SK-N-SH treated with all-trans-retinoic acid at 6 μM for 48 hours (cell line): ENCODE measurements around the gene PHF2.

Source experiments
- ATAC-seq: fragments of 200-7000 bp; cut with Tn5 transposase; 3 replicates; pipeline ENCODE4 v1.9.1; 2020; ENCODE audit warnings: mild to moderate bottlenecking, moderate library complexity
- ARNTL ChIP-seq: fragments of 450-650 bp; formaldehyde crosslinking; IDR thresholded peaks from 2 replicates; pipeline ENCODE4 v1.5.0; 2020; ENCODE audit warnings: low read depth, mild to moderate bottlenecking, moderate library complexity, borderline replicate concordance
- BACH2 ChIP-seq: fragments of 250-450 bp; sonication (Bioruptor Pico); IDR thresholded peaks from 2 replicates; pipeline ENCODE4 v1.9.0; 2021; ENCODE audit warnings: mild to moderate bottlenecking, borderline replicate concordance
- CSDC2 ChIP-seq: fragments of 250-450 bp; sonication (Bioruptor Pico); IDR thresholded peaks from 2 replicates; pipeline ENCODE4 v1.5.0; 2020; ENCODE audit warnings: mild to moderate bottlenecking, moderate library complexity
- ESRRG ChIP-seq: fragments of 250-450 bp; sonication (Bioruptor Pico); IDR thresholded peaks from 2 replicates; pipeline ENCODE4 v1.6.1; 2021; ENCODE audit warnings: mild to moderate bottlenecking
- GLIS3 ChIP-seq: fragments of 250-450 bp; sonication (Bioruptor Pico); IDR thresholded peaks from 2 replicates; pipeline ENCODE4 v1.5.0; 2020; ENCODE audit warnings: mild to moderate bottlenecking, moderate library complexity
- ISL1 ChIP-seq: fragments of 250-450 bp; sonication (Bioruptor Pico); IDR thresholded peaks from 2 replicates; pipeline ENCODE4 v2.1.2; 2022; ENCODE audit warnings: mild to moderate bottlenecking, moderate library complexity
- PATZ1 ChIP-seq: fragments of 250-450 bp; sonication (Bioruptor Pico); IDR thresholded peaks from 2 replicates; pipeline ENCODE4 v1.8.0; 2020; ENCODE audit warnings: mild to moderate bottlenecking, moderate library complexity, borderline replicate concordance
- PPARA ChIP-seq: fragments of 250-450 bp; sonication (Bioruptor Pico); IDR thresholded peaks from 2 replicates; pipeline ENCODE4 v1.5.0; 2020; ENCODE audit warnings: mild to moderate bottlenecking, borderline replicate concordance
- RARB ChIP-seq: fragments of 250-450 bp; sonication (Bioruptor Pico); IDR thresholded peaks from 2 replicates; pipeline ENCODE4 v1.8.0; 2021; ENCODE audit warnings: mild to moderate bottlenecking, moderate library complexity
- SNAI2 ChIP-seq: fragments of 250-450 bp; sonication (Bioruptor Pico); IDR thresholded peaks from 2 replicates; pipeline ENCODE4 v1.5.0; 2020; ENCODE audit warnings: mild to moderate bottlenecking, moderate library complexity
- TCF4 ChIP-seq: fragments of 250-450 bp; sonication (Bioruptor Pico); IDR thresholded peaks from 2 replicates; pipeline ENCODE4 v1.8.0; 2021; ENCODE audit warnings: mild to moderate bottlenecking, moderate library complexity, borderline replicate concordance
- TOX ChIP-seq: fragments of 250-450 bp; sonication (Bioruptor Pico); IDR thresholded peaks from 2 replicates; pipeline ENCODE4 v1.8.0; 2021; ENCODE audit warnings: mild to moderate bottlenecking, moderate library complexity, borderline replicate concordance
- TSHZ2 ChIP-seq: fragments of 250-450 bp; sonication (Bioruptor Pico); IDR thresholded peaks from 2 replicates; pipeline ENCODE4 v1.5.0; 2020; ENCODE audit warnings: mild to moderate bottlenecking, moderate library complexity
- ZC3H10 ChIP-seq: fragments of 250-450 bp; sonication (Bioruptor Pico); IDR thresholded peaks from 2 replicates; pipeline ENCODE4 v1.5.1; 2021; ENCODE audit warnings: mild to moderate bottlenecking, moderate library complexity
- ZFP3 ChIP-seq: fragments of 250-450 bp; sonication (Bioruptor Pico); IDR thresholded peaks from 2 replicates; pipeline ENCODE4 v1.5.0; 2020; ENCODE audit warnings: mild to moderate bottlenecking, moderate library complexity
- ZFP30 ChIP-seq: fragments of 450-650 bp; formaldehyde crosslinking; IDR thresholded peaks from 2 replicates; pipeline ENCODE4 v1.5.0; 2022; ENCODE audit warnings: mild to moderate bottlenecking, moderate library complexity
- ZNF565 ChIP-seq: fragments of 450-650 bp; formaldehyde crosslinking; conservative IDR thresholded peaks from 2 replicates; pipeline ENCODE4 v1.5.0; 2020; ENCODE audit warnings: low read depth, mild to moderate bottlenecking, moderate library complexity
- ZNF70 ChIP-seq: fragments of 450-650 bp; formaldehyde crosslinking; IDR thresholded peaks from 2 replicates; pipeline ENCODE4 v1.5.0; 2020; ENCODE audit warnings: mild to moderate bottlenecking, moderate library complexity
- ZNF8 ChIP-seq: fragments of 450-650 bp; formaldehyde crosslinking; IDR thresholded peaks from 2 replicates; pipeline ENCODE4 v1.5.0; 2020; ENCODE audit warnings: mild to moderate bottlenecking, moderate library complexity
- TF ChIP-seq, protein P1 (sequence below): fragments of 250-450 bp; sonication (Bioruptor Pico); IDR thresholded peaks from 2 replicates; pipeline ENCODE4 v1.5.1; 2021; ENCODE audit warnings: mild to moderate bottlenecking, moderate library complexity
- TF ChIP-seq, protein P2 (sequence below): fragments of 250-450 bp; sonication (Bioruptor Pico); IDR thresholded peaks from 2 replicates; pipeline ENCODE4 v1.5.1; 2020; ENCODE audit warnings: low read depth, mild to moderate bottlenecking, moderate library complexity
- TF ChIP-seq, protein P3 (sequence below): fragments of 250-450 bp; sonication (Bioruptor Pico); IDR thresholded peaks from 2 replicates; pipeline ENCODE4 v1.8.0; 2021; ENCODE audit warnings: low read depth, mild to moderate bottlenecking, moderate library complexity, borderline replicate concordance

Gene PHF2

GRCh38 chr9:93616044-93616443 is 39.7 kb downstream of the PHF2 start:
- TF ChIP-seq ZNF8, result no peak
- TF ChIP-seq TSHZ2 (CRISPR knock-in tag), result no peak
- TF ChIP-seq ESRRG (CRISPR knock-in tag), result no peak
- ATAC-seq, result no peak

- no peak for ATAC-seq
- TF ChIP-seq ZC3H10 (CRISPR knock-in tag) (no peak), ARNTL (CRISPR knock-in tag) (no peak), ZNF8 (no peak), PPARA (CRISPR knock-in tag) (no peak), TCF4 (CRISPR knock-in tag) (no peak), TOX (no peak), BACH2 (CRISPR knock-in tag) (no peak), RARB (no peak), TSHZ2 (CRISPR knock-in tag) (no peak), ZFP3 (CRISPR knock-in tag) (no peak), PATZ1 (CRISPR knock-in tag) (no peak), ZNF70 (CRISPR knock-in tag) (no peak), ZFP30 (CRISPR knock-in tag) (no peak), GLIS3 (CRISPR knock-in tag) (no peak), ZNF565 (no peak), ISL1 (CRISPR knock-in tag) (no peak), CSDC2 (CRISPR knock-in tag) (no peak)
- TF ChIP-seq, protein P1, sequence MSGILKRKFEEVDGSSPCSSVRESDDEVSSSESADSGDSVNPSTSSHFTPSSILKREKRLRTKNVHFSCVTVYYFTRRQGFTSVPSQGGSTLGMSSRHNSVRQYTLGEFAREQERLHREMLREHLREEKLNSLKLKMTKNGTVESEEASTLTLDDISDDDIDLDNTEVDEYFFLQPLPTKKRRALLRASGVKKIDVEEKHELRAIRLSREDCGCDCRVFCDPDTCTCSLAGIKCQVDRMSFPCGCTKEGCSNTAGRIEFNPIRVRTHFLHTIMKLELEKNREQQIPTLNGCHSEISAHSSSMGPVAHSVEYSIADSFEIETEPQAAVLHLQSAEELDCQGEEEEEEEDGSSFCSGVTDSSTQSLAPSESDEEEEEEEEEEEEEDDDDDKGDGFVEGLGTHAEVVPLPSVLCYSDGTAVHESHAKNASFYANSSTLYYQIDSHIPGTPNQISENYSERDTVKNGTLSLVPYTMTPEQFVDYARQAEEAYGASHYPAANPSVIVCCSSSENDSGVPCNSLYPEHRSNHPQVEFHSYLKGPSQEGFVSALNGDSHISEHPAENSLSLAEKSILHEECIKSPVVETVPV, result no peak
- TF ChIP-seq, protein P2, sequence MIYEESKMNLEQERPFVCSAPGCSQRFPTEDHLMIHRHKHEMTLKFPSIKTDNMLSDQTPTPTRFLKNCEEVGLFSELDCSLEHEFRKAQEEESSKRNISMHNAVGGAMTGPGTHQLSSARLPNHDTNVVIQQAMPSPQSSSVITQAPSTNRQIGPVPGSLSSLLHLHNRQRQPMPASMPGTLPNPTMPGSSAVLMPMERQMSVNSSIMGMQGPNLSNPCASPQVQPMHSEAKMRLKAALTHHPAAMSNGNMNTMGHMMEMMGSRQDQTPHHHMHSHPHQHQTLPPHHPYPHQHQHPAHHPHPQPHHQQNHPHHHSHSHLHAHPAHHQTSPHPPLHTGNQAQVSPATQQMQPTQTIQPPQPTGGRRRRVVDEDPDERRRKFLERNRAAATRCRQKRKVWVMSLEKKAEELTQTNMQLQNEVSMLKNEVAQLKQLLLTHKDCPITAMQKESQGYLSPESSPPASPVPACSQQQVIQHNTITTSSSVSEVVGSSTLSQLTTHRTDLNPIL (CRISPR knock-in tag), result no peak
- TF ChIP-seq, all 23 proteins: peak for 0
Observed at GRCh38 chr9:93617273-93617672, 40.9 kb downstream of the PHF2 start.

DNA sequence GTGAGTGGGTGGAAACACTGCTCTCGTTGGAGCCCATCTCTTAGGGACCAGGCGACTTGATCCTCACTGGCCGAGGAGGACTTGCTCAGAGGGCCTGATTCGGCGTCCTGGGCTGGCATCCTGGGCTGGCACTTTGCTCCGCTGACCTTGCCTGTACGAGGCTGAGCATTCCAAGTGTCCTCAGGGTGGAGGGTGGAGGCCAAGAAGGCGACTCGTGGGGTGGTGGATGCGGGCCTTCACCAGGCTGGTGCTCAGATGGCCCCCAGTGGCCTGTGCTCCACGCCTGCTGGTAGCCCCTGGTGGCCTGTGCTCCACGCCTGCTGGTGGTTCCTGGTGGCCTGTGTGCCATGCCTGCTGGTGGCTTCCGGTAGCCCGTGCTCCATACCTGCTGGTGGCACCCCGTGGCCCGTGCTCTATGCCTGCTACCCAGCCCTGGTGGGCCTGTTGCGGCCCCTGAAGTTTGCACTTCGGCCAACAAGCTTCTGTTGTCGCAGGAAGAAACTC is 42.9 kb downstream of the PHF2 start:
- TF ChIP-seq PATZ1 (CRISPR knock-in tag) (no peak), ZNF8 (no peak), SNAI2 (no peak)
- TF ChIP-seq, protein P3, sequence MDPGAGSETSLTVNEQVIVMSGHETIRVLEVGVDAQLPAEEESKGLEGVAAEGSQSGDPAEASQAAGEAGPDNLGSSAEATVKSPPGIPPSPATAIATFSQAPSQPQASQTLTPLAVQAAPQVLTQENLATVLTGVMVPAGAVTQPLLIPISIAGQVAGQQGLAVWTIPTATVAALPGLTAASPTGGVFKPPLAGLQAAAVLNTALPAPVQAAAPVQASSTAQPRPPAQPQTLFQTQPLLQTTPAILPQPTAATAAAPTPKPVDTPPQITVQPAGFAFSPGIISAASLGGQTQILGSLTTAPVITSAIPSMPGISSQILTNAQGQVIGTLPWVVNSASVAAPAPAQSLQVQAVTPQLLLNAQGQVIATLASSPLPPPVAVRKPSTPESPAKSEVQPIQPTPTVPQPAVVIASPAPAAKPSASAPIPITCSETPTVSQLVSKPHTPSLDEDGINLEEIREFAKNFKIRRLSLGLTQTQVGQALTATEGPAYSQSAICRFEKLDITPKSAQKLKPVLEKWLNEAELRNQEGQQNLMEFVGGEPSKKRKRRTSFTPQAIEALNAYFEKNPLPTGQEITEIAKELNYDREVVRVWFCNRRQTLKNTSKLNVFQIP (CRISPR knock-in tag), result no peak
- TF ChIP-seq, protein P2 (CRISPR knock-in tag), result no peak
- no peak; the same call in 2 of the 3 replicates for ATAC-seq
